ENCODE results near the gene FAM184A. TPM values are rescaled to one million over a fixed set of nuclear protein-coding genes. Genes with fewer than 3 reads are reported as not detected.

The FAM184A gene
- polyA plus RNA-seq, 1 experiment: not detected

DNA sequence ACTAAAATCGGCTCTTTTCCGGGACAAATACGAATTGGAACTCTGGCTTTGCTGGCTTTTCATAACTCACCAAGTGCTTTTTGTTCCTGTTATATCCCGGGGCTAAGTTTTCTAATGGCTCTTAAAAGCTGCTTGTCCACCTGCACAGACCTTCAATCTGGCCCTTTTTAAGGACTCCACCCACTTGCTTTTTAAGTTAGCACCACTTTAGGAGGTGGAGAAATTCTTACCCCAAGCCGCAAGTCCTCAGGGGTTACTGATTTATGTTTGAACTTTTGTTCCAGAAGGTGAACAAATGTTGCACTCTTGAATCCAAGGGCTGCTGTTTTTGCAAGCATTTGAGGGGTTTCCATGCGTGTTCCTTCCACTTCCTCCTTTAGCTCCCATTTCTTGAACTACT lies 37.8 kb downstream of the FAM184A start:
- ChIA-PET POLR2A (no interaction called here), CTCF (no interaction called here)
- Histone ChIP-seq H3K36me3 (ENCODE audit: control insufficient read depth, insufficient read depth, low read length) (no peaks in the 10 kb centered on the region), H3K4me3 (ENCODE audit: low read depth, low read length) (no peak overlapping the region), H3K27me3 (ENCODE audit: control insufficient read depth, insufficient read depth, low read length) (peaks cover 3% of the 10 kb centered on the region)
- TF ChIP-seq, protein P1, sequence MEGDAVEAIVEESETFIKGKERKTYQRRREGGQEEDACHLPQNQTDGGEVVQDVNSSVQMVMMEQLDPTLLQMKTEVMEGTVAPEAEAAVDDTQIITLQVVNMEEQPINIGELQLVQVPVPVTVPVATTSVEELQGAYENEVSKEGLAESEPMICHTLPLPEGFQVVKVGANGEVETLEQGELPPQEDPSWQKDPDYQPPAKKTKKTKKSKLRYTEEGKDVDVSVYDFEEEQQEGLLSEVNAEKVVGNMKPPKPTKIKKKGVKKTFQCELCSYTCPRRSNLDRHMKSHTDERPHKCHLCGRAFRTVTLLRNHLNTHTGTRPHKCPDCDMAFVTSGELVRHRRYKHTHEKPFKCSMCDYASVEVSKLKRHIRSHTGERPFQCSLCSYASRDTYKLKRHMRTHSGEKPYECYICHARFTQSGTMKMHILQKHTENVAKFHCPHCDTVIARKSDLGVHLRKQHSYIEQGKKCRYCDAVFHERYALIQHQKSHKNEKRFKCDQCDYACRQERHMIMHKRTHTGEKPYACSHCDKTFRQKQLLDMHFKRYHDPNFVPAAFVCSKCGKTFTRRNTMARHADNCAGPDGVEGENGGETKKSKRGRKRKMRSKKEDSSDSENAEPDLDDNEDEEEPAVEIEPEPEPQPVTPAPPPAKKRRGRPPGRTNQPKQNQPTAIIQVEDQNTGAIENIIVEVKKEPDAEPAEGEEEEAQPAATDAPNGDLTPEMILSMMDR (IDR thresholded peaks at IDR 0.05; ENCODE audit: insufficient read depth, low read depth, low read length): no peak
- DNase-seq (ENCODE audit: low read depth): no peak

DNA sequence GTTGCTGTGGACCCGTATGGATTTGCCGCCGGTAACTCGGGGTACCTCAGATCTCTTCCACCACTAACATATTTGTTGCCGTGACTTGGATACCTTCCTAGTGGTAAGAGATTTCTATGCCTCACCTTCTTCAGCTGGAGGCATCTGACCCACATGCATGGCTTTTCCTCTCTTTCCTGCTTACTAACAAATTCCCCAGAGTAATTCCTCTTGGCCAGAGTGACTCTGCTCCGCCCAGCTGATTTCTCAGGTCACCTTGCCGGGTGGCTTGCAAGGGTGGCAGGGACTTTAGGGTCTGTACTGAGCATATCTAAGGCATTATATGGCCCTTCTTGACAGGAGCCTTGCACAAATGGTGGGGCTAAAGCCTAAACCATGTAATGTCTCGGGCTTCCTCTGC lies 38.2 kb downstream of the FAM184A start:
- POLR2A ChIA-PET: no interaction called here
- TF ChIP-seq, protein P1 (IDR thresholded peaks at IDR 0.05; ENCODE audit: insufficient read depth, low read depth, low read length): no peak
- Histone ChIP-seq H3K27me3 (ENCODE audit: control insufficient read depth, insufficient read depth, low read length) (peaks cover 3% of the 10 kb centered on the region), H3K36me3 (ENCODE audit: control insufficient read depth, insufficient read depth, low read length) (no peaks in the 10 kb centered on the region), H3K4me3 (ENCODE audit: low read depth, low read length) (no peak overlapping the region)
- CTCF ChIA-PET: no interaction called here
- no peak for DNase-seq (ENCODE audit: low read depth)

DNA sequence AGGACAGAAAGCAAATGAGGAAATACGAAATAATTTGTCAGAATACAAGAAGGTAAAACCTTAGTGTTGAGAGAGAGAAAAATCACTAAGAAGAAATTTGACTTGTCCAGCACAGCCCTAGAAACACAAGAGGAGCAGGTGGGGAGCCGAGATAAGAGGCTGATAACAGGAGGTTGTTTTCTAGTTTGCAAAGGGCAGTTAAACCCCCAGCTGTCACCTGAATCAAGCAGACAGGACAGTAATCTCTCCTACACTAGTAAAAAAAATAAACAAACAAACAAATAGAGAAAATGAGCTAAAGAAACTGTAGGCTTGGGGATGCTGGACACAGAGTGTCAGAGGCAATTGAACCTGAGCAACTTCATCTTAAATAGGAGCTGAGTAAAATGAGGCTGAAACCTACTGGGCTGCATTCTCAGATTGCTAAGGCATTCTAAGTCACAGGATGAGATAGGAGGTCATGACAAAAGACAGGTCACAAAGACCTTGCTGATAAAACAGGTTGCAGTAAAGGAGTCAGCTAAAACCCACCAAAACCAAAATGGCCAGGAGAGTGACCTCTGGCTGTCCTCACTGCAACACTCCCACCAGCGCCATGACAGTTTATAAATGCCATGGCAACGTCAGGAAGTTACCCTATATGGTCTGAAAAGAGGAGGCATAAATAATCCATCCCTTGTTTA lies 40.4 kb downstream of the FAM184A start:
- POLR2A ChIA-PET: no interaction called here
- Histone ChIP-seq H3K36me3 (ENCODE audit: control insufficient read depth, insufficient read depth, low read length) (no peaks in the 10 kb centered on the region), H3K27me3 (ENCODE audit: control insufficient read depth, insufficient read depth, low read length) (peaks cover 3% of the 10 kb centered on the region), H3K4me3 (ENCODE audit: low read depth, low read length) (no peak overlapping the region)
- TF ChIP-seq, protein P1 (IDR thresholded peaks at IDR 0.05; ENCODE audit: insufficient read depth, low read depth, low read length): no peak
- CTCF ChIA-PET: no interaction called here
- no peak for DNase-seq (ENCODE audit: low read depth)

DNA sequence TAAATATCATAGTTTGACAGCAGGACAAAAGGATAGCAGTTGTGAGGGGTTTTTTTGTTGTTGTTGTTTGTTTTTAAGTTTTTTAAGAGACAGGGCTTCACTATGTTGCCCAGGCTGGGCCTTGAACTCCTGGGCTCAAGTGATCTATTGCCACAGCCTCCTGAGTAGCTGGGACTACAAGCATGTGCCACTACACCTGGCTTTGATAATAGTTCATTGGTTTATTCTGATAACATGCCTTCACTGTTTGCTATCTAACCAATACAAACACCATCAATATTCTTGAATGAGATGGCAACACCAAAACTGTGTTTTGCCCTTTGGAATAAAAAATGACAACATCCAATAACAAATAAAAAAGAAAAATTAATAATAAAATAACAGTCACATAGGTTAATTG lies 41.2 kb downstream of the FAM184A start:
- Histone ChIP-seq H3K36me3 (ENCODE audit: control insufficient read depth, insufficient read depth, low read length) (no peaks in the 10 kb centered on the region), H3K4me3 (ENCODE audit: low read depth, low read length) (no peak overlapping the region), H3K27me3 (ENCODE audit: control insufficient read depth, insufficient read depth, low read length) (peaks cover 3% of the 10 kb centered on the region)
- ChIA-PET POLR2A (no interaction called here), CTCF (interaction anchor here (0.6 kb wide), 1 partner anchor 12 kb away, joined by 3 read pairs; no protein-coding TSS in a partner anchor)
- TF ChIP-seq, protein P1 (IDR thresholded peaks at IDR 0.05; ENCODE audit: insufficient read depth, low read depth, low read length): no peak
- DNase-seq (ENCODE audit: low read depth): no peak

DNA sequence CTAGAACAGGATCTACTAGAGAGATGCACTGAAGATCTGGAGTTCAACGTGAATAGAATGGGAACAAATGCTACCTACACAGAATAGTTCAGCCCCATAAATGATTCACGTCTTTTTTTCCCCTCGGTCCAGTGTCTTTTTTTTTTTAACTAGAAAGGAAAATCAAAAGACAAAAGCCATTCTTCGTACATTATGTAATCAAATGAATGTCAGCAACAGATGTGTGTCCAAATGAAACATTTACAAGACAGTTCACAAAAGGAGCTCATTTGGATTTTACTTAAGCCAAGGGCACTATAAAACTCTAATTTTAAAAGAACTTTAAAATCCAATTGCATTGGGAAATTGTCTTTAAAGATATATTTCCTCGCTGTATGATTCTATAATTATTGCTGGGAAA lies 42.4 kb downstream of the FAM184A start:
- ChIA-PET POLR2A (no interaction called here), CTCF (no interaction called here)
- no peak for DNase-seq (ENCODE audit: low read depth)
- Histone ChIP-seq H3K36me3 (ENCODE audit: control insufficient read depth, insufficient read depth, low read length) (no peaks in the 10 kb centered on the region), H3K4me3 (ENCODE audit: low read depth, low read length) (no peak overlapping the region), H3K27me3 (ENCODE audit: control insufficient read depth, insufficient read depth, low read length) (peaks cover 3% of the 10 kb centered on the region)
- TF ChIP-seq, protein P1 (IDR thresholded peaks at IDR 0.05; ENCODE audit: insufficient read depth, low read depth, low read length): no peak
